GM18870 (cell line): ENCODE data around the gene SKOR2.

ENCODE experiments used
- ATAC-seq: cut with Tn5 transposase; IDR thresholded peaks from one replicate; pipeline ENCODE4 v1.9.1; 2021; ENCODE audit warnings: moderate library complexity; ENCODE audit not compliant: unreplicated experiment

Gene SKOR2

DNA sequence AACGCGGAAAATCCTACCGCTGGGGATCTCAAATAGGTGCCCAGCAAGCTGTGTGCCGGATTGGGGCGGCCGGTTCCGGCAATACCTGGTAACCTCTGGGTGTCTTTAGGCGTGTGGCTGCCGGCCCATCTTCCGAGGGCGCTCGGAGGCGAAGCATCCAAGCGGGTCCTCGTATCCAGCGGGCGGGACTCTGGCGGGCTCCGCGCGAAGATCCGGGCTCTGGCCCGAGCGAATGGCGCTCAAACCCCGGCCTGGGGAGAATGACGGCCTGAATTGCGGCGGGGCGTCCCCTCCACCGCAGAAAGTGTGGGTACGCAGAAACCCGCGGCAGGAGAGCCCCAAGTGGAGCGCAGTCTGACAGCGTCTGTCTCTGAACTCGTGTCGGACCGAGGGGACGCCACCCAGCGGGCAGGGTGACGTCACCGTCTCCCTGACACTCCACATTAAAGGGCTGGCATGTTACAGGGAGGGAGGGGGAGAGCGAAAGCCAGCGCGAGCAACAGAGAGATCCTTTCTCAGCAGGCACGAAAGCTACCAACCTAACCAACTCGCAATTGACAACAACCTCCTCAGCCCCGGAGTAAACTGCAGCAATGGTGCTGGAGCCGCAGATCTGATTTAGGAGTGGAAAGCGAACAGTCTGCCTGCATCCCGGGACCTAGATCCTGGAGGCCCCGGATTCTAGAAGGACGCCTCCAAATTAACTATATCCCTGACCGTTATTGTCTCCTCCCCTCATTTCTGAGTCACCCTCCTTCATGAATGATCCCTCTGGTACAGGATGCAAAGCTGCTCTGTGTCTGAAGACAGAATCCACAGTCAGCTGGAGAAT lies at the start of gene SKOR2:
SKOR2 (minus strand) TSS at position 372 of the 832 bp plus-strand sequence. CDS start 2,477 bp downstream, outside the sequence.
- ATAC-seq = no peak

DNA sequence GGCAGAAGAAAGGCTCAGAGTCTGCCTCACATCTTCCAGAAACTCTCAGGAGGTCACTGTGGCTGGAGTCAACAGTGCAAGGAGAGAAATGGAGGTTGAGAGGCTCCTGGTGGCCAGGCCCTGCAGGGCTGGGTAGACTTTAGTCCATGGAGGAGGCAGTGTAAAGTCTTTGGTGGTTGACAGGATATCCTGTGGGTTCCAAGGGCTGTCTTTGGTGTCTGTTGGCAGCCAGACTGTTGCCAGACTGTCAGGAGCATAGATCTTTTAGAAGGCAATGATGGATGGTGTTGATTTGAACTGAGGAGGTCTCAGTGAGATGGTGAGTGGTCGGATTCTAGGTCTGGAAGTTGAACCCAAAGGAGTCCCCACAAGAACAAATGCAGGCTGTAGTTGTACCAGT lies 45.0 kb upstream of the SKOR2 start:
- ATAC-seq = no peak

DNA sequence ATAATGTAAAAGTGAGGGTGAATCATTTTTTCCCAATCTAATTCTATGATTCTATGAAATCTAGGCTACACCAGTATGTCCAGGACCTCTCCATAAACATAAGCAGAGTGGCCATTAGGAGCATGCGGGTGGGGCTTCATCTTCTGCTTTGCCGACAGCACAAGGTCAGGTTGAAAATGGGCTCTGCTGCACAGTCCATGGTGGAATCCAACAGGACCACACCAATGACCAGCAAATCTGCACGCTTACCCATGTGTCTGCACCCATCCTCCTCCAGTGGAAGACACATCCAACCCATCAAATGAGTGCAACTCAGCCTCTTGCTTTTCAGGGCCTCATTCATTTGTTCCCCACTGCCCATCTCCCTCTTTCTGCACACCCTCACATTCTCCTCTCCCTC lies 43.3 kb upstream of the SKOR2 start:
- ATAC-seq = no peak

DNA sequence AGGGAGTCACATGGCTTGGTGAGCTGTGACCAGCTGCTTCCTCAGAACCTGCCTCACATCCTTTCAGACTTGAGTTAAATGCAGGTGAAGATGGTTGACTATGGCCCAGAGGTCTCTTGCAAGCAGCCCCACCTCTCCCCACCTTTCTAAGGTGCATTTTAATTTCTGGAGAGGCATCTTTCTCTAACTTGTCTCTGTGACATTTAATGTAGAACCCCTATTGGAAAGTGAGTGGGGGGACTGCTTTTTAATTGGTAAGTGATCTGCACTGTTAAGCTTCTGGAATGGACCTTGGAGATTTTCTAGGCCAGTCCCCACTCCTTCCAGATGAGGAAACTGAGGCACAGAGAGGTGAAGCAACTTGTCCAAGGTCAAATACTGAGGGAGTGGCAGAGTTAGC lies 37.3 kb upstream of the SKOR2 start:
- ATAC-seq = no peak

- ATAC-seq = no peak
Measured at GRCh38 chr18:47287911-47288585, 36.6 kb upstream of the SKOR2 start.

DNA sequence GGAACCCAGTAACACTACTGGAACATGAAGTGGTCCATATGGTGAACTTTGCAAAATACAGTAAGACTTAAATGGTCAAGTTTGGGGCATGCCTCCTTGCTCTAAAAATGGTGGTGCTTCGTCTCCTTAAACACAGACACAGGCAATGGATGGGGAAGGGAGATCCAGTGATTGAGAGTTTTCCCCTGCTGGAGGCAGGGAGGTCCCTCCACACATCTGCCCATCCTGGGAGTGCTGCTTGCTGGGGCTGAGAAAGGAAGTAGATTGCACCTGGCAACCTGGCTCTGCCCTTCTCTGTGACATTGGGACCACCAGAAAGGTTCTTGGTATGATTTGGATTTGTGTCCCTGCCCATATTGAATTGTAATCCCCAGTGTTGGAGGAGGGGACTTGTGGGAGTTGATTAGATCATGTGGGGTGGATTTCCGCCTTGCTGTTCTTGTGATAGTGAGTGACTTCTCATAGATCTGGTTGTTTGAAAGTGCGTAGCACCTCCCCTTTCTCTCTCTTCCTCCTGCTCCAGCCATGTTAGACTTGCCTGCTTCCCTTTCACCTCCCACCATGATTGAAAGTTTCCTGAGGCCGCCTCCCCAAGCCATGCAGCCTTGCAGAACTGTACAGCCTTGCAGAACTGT lies 35.4 kb upstream of the SKOR2 start:
- ATAC-seq = no peak

DNA sequence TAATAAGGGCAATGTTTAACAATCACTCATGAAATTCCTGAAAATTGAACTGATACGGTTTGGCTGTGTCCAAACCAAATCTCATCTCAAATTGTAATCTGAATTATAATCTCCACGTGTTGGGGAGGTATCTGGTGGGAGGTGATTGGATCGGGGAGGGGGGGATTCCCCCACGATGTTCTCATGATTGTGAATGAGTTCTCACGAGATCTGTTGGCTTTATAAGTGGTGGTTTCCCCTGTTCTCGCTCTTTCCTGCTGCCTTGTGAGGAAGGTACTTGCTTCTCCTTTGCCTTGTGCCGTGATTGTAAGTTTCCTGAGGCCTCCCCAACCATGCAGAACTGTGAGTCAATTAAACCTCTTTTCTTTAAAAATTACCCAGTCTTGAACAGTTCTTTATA lies 34.0 kb upstream of the SKOR2 start:
- ATAC-seq = no peak

DNA sequence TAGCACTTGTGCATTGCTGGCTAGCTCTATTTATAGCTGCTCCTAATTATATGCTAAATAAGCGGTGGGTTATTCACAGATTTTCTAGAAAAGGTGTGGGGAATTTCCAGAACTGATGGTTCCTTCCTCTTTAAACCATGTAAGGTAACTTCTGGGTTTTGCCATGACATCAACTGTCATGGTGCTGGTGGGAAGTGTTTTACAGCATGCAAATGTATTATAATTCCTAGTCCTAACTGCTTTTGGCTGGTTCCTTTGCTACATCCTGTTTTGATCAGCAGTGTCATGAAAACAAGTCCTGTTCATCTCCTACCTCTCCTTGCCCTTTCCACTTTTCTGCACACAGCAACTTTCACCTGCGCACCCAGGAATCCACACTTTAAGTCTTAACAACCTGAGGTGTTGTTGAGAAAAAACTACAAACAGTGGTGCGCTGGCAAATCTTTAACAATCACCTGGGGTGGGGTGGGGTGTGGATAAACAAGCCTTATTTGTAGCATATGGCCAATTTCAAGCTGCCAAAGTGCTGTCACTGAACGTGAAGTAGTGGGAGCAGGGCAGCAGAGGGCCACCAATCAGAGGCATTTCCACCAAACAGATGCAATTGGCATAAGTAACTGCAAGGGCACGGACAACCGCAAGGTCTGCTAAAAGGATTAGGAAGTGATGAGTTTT lies 33.4 kb upstream of the SKOR2 start:
- no peak for ATAC-seq

- no peak for ATAC-seq
Measured at GRCh38 chr18:47283476-47283875, 32.0 kb upstream of the SKOR2 start.

- no peak for ATAC-seq
Measured at GRCh38 chr18:47280121-47280520, 28.7 kb upstream of the SKOR2 start.

DNA sequence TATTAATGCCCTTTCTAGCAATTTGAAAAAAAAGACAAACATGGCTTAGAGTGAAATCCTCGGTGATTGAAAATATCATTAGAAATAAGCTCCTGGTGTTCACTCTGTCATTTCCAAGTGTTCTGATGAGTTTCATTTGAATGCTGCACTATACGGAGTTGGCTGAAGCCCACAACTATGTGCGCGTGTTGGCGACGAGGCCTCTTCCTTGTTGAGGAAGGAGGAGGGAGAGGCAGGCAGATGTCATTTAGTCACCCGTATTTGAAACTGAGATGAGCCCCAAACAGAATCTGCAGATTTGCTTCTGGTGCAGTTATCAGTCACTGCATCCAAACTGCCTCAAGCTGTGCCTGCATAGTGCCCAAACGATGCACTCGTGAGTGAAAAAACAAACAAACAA lies 23.5 kb upstream of the SKOR2 start:
- no peak for ATAC-seq

GRCh38 chr18:47265197-47265596 lies 13.7 kb upstream of the SKOR2 start:
- ATAC-seq = no peak

DNA sequence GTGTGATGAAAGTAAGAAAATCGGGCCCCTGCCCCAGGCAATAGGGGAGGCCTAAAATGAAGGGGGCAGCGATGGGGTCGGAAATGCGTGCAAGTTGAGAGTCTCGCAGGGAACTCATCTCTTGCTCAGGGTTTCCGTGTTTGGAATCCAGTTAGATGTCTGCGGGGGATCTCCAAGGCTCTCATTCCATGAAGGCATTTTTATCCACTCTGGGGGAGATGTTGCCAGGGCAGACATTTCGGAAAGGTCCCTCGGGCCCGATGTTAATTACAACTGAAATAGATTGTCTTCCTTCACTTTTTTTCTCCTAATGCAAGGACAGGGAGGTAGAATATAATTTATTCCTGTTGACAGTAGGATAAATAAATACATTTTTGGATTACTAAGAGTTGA lies 12.8 kb upstream of the SKOR2 start:
- ATAC-seq = no peak

DNA sequence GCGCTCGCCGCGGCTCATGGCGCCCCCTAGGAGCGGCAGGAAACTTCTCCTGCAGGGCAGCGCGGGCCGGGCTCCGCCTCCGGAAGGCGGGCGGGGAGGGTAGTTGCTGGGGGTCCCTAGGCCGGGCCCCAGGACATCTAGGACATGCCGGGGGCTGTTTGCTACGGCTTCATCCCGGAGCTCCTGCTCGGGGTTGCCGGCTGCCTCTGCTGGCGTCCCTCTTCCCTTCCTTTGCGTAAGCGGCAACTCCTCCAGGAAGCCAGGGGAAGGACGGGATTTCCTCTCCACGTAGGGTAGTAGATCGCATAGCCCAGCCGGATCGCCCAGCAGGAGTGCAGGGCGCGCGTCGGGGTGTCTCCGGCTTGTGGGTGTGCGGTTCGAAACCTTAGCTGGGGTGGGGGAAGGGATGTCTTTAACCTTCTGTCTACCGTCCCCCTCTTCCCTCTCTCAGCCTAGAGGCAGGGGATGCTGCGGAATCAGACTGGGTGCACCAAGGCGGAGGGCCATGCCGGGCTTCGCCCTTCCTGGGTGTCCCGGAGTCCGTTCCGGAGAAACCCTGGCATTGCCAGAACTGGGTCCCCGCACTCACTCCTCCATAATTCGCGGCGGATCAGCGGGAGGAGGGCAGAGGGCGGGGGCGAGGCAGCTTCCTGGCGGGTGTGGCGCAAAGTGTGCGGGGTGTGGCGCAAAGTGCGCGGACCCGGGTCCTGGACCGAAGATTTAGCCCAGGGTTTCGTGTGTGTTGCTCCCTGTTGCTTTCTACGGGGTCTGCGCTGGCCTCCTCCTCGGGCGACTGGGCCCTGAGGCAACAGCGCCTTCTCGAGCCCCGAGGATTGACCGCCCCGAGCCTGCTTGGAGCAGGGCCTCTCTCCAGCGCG lies 12.2 kb upstream of the SKOR2 start:
- ATAC-seq = no peak

GRCh38 chr18:47263150-47263429 lies 11.6 kb upstream of the SKOR2 start:
- no peak for ATAC-seq

DNA sequence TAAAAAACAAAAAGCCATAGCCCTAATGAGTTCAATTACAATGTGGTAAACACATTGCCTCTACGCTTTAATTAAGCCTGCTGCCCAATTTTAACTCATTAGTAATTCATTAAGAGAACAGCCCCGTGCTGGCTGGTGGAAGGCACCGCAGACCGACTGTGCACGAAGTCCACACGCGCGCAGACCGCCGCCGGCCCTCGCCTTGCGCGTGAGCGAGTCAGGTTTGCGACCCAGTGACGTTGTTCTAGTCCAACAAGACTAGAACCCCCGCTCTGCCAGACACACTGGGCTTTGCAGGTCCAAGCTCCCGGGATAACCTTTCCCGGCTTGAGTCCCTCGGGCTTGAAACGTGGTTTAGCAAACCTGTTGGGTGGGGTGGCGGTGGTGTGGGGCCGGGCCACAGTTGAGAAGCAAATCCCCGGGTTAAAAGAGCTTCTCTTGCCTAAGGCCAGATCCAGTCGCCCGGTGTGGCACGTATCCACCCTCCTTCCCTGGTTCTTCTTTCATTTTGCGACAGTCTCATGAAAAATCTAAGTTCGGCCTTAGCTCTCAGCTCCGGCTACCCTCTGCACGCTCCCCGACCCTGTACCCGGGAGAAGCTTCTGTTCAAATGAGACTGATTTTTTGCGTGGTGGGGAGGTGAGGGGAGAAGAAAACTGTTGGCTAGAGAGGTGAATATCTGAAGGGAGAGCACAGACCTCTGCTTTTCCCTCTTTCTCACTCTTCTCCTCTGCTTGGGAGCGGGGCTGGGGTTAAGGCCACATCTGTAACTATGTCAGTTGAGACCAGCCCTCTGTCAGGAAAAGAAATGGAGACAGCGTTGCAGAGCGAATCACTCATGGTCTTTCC lies 11.1 kb upstream of the SKOR2 start:
- ATAC-seq = no peak

DNA sequence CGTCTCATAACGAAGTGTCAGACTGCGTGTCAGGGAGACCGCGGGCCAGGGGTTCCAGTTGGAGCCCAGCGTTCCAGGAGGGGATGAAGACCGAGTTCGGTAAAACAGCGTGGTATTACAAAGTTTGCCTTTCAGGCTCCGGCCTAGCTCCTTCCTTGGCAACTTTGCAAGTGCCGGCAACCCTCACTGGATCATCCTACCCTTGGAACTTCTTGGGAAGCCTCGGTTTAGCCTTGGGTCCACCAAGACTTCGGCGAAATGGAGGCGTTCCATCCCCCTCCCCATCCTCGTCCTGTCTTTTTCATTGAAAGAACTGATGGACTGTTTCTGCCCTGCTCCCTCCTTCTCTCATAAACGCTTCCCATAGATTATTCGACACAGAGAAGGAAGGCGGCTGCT lies 10.4 kb upstream of the SKOR2 start:
- no peak for ATAC-seq

GRCh38 chr18:47260924-47261701 lies 9.7 kb upstream of the SKOR2 start:
- no peak for ATAC-seq
